ENCODE data around the gene NUCB1.

- no peak for TF ChIP-seq CTCF (IDR thresholded peaks at IDR 0.05 in 4 of 5, conservative IDR thresholded peaks at IDR 0.05 in 1 of 5)
- no peak for TF ChIP-seq POLR2A (IDR thresholded peaks at IDR 0.05)
Observed at GRCh38 chr19:48921721-48922500, 21.8 kb downstream of the NUCB1 start.
